GM19452 (cell line): ENCODE data around the gene PKD1.
A peak's percentile ranks its signal among the peaks of the same experiment; 100 is the strongest.

Experiments
- ATAC-seq: cut with Tn5 transposase; IDR thresholded peaks from one replicate; pipeline ENCODE4 v1.9.1; 2021; ENCODE audit not compliant: unreplicated experiment

The PKD1 gene

GRCh38 chr16:2056681-2057407 is 78.9 kb downstream of the PKD1 start:
- no peak for ATAC-seq

- ATAC-seq: no peak
These were observed 79.6 kb downstream of the PKD1 start for GRCh38 chr16:2056077-2056476.

GRCh38 chr16:2054543-2055245 is 81.0 kb downstream of the PKD1 start:
- ATAC-seq: no peak

GRCh38 chr16:2053897-2054296 is 81.8 kb downstream of the PKD1 start:
- no peak for ATAC-seq

GRCh38 chr16:2053211-2053610 is 82.5 kb downstream of the PKD1 start:
- no peak for ATAC-seq

- no peak for ATAC-seq
These were observed 87.6 kb downstream of the PKD1 start for GRCh38 chr16:2048116-2048543.

GRCh38 chr16:2047330-2048115 is 88.2 kb downstream of the PKD1 start, which contains the start of the genes NTHL1 and TSC2:
NTHL1 (minus strand) TSS chr16:2047834; CDS start chr16:2047823, 11 bp downstream.
TSC2 (plus strand) TSS chr16:2047985; CDS start chr16:2048616, 631 bp downstream.
- peak; percentile 89 for ATAC-seq

- no peak for ATAC-seq
These were observed 88.8 kb downstream of the PKD1 start for GRCh38 chr16:2046893-2047329.

- no peak for ATAC-seq
These were observed 89.5 kb downstream of the PKD1 start for GRCh38 chr16:2045965-2046892.

GRCh38 chr16:2044541-2044940 is 91.2 kb downstream of the PKD1 start:
- no peak for ATAC-seq

GRCh38 chr16:2043667-2044451 is 91.8 kb downstream of the PKD1 start:
- ATAC-seq: no peak

- ATAC-seq: no peak
These were observed 92.6 kb downstream of the PKD1 start for GRCh38 chr16:2042986-2043666.

GRCh38 chr16:2042171-2042985 is 93.3 kb downstream of the PKD1 start:
- ATAC-seq: no peak

GRCh38 chr16:2040787-2041522 is 94.7 kb downstream of the PKD1 start:
- ATAC-seq: no peak

- ATAC-seq: no peak
These were observed 95.5 kb downstream of the PKD1 start for GRCh38 chr16:2040041-2040786.

- ATAC-seq: no peak
These were observed 96.2 kb downstream of the PKD1 start for GRCh38 chr16:2039274-2040031.
